K562 (cell line): ENCODE measurements around the gene HDC. TPM values are rescaled to one million over a fixed set of nuclear protein-coding genes. Genes with fewer than 3 reads are reported as not detected.

Experiments used
- ATAC-seq: fragments of 200-7000 bp; cut with Tn5 transposase; 3 replicates; pipeline ENCODE4 v1.9.1; 2020; ENCODE audit warnings: moderate library complexity
- Bru-seq: library from RNA; stranded (reverse); fragments of 400-500 nt; gene quantifications from one replicate; lab custom pipeline; 2021; lab: Mats Ljungman, UMichigan
- BruChase-seq, 2 experiments: library from RNA; stranded (reverse); fragments of 400-500 nt; gene quantifications; one replicate each; lab custom pipeline; 2021; lab: Mats Ljungman, UMichigan
- BruUV-seq: library from RNA; stranded (reverse); fragments of 400-500 nt; replicated peaks from 2 replicates; lab custom pipeline; 2021; lab: Mats Ljungman, UMichigan
- CTCF ChIA-PET: fragments of 300-600 bp; formaldehyde crosslinking; extraction: SDS; loops from one replicate; lab custom pipeline; 2021; ENCODE audit warnings: low intra/inter-chr PET ratio; lab: Yijun Ruan, JAX
- POLR2A ChIA-PET: fragments of 300-600, 350-650 bp; sonication (Branson Sonifier 250); formaldehyde crosslinking; extraction: SDS; loops from one replicate; lab custom pipeline; 2021; ENCODE audit warnings: antibody characterized with exemption, inconsistent platforms; lab: Yijun Ruan, JAX
- DNase-seq, 4 experiments: peaks; one replicate each; pipeline versions ENCODE4 v3.0.0 to v3.0.0-alpha.2; 2011 to 2018; ENCODE audit warnings: low spot score in 3 of 4, mixed read lengths in 3 of 4; ENCODE audit errors: extremely low read depth in 1 of 4
- FAIRE-seq: peaks from 2 replicates; lab custom pipeline; 2011; peaks lifted over from hg19 to GRCh38; lab: Jason Lieb, UNC
- H2AFZ ChIP-seq: 2 replicates; pipeline ENCODE4 v1.6.0; 2011; ENCODE audit warnings: low read depth, low read length, control low read depth, inconsistent platforms
- H3K27ac ChIP-seq: fragments of 200-600 bp; 3 replicates; pipeline ENCODE4 v1.8.0; 2011; ENCODE audit warnings: low read depth, mild to moderate bottlenecking, control low read depth, inconsistent platforms, low read length, moderate library complexity, mixed read lengths; ENCODE audit errors: extremely low read depth
- H3K27me3 ChIP-seq, 2 experiments: fragments of 300-600 bp in 1 of 2; 2 replicates in 1 of 2; 3 replicates in 1 of 2; pipeline versions ENCODE4 v1.6.0 to v1.8.0; 2011; ENCODE audit warnings: inconsistent platforms in 2 of 2, low read length in 2 of 2, mild to moderate bottlenecking in 1 of 2, mixed read lengths in 1 of 2, moderate library complexity in 1 of 2; ENCODE audit not compliant: control insufficient read depth in 2 of 2, insufficient read depth in 2 of 2
- H3K36me3 ChIP-seq: fragments of 300-600 bp; 3 replicates; pipeline ENCODE4 v1.8.0; 2011; ENCODE audit warnings: mild to moderate bottlenecking, low read length, inconsistent platforms; ENCODE audit not compliant: control insufficient read depth, insufficient read depth
- H3K4me1 ChIP-seq, 2 experiments: fragments of 200-600 bp in 1 of 2; replicated peaks in 1 of 2; 2 replicates in 1 of 2; 3 replicates in 1 of 2; pipeline versions ENCODE4 v1.5.1 to v1.8.0; 2011; ENCODE audit warnings: inconsistent platforms in 2 of 2, low read length in 2 of 2, mild to moderate bottlenecking in 1 of 2, mixed read lengths in 1 of 2, moderate library complexity in 1 of 2; ENCODE audit not compliant: control insufficient read depth in 2 of 2, insufficient read depth in 2 of 2
- H3K4me2 ChIP-seq: 2 replicates; pipeline ENCODE4 v1.6.1; 2011; ENCODE audit warnings: low read length, control low read depth, inconsistent platforms, mixed read lengths; ENCODE audit not compliant: insufficient read depth
- H3K4me3 ChIP-seq: fragments of 200-600 bp; sonication (generic), shearing (Covaris generic); 2 replicates; pipeline ENCODE4 v1.5.1; 2016; ENCODE audit warnings: control low read depth, inconsistent platforms
- H3K79me2 ChIP-seq: fragments of 200-600 bp; 3 replicates; pipeline ENCODE4 v1.8.0; 2011; ENCODE audit warnings: low read length, inconsistent platforms; ENCODE audit not compliant: control insufficient read depth, insufficient read depth
- H3K9ac ChIP-seq, 2 experiments: 2 replicates each; pipeline versions ENCODE4 v1.6.0 to v1.6.1; 2011; ENCODE audit warnings: low read depth in 2 of 2, low read length in 2 of 2, control low read depth in 1 of 2, inconsistent platforms in 1 of 2, mild to moderate bottlenecking in 1 of 2, mixed read lengths in 1 of 2; ENCODE audit not compliant: insufficient read depth in 1 of 2
- H3K9me1 ChIP-seq: one replicate; pipeline ENCODE4 v1.6.0; 2011; ENCODE audit warnings: inconsistent platforms, mild to moderate bottlenecking, low read length, moderate library complexity; ENCODE audit not compliant: control insufficient read depth, insufficient read depth
- H3K9me3 ChIP-seq: replicated peaks from 2 replicates; pipeline ENCODE4 v1.5.1; 2011; ENCODE audit warnings: low read depth, low read length, inconsistent platforms; ENCODE audit not compliant: control insufficient read depth, insufficient read depth
- H4K20me1 ChIP-seq: replicated peaks from 2 replicates; pipeline ENCODE4 v1.6.1; 2011; ENCODE audit warnings: low read length, inconsistent platforms, mixed read lengths; ENCODE audit not compliant: control insufficient read depth, insufficient read depth
- BCL6 ChIP-seq: fragments of 250-450 bp; sonication (Bioruptor Pico); IDR thresholded peaks from 2 replicates; pipeline ENCODE4 v1.4.0; 2020
- CCAR2 ChIP-seq: fragments of 200-400 bp; formaldehyde crosslinking; IDR thresholded peaks from 2 replicates; pipeline ENCODE4 v1.6.1; 2017; ENCODE audit warnings: mild to moderate bottlenecking, low read depth, low read length
- EZH2 ChIP-seq: IDR thresholded peaks from 2 replicates; pipeline ENCODE4 v1.6.1; 2012; ENCODE audit warnings: low read depth, mild to moderate bottlenecking, inconsistent platforms, low read length, borderline replicate concordance
- FOXJ2 ChIP-seq: fragments of 200-800 bp; sonication (Bioruptor generic); IDR thresholded peaks from 2 replicates; pipeline ENCODE4 v1.6.1; 2016; ENCODE audit warnings: missing genetic modification characterization, missing compliant biosample characterization
- GABPB1 ChIP-seq: sonication (generic); formaldehyde crosslinking; IDR thresholded peaks from 2 replicates; pipeline ENCODE4 v1.8.0; 2022; ENCODE audit warnings: mild to moderate bottlenecking, missing genetic modification reagents
- GTF2E2 ChIP-seq: fragments of 200-800 bp; sonication (Bioruptor generic); IDR thresholded peaks from 2 replicates; pipeline ENCODE4 v1.6.1; 2016; ENCODE audit warnings: missing genetic modification characterization, missing compliant biosample characterization
- KAT2B ChIP-seq: IDR thresholded peaks from one replicate; pipeline ENCODE4 v1.6.1; 2012; ENCODE audit warnings: low read depth, mild to moderate bottlenecking, control low read depth, inconsistent platforms, low read length, moderate library complexity
- MTA2 ChIP-seq: fragments of 450-650 bp; IDR thresholded peaks from 2 replicates; pipeline ENCODE4 v1.6.1; 2016; ENCODE audit warnings: low read depth
- NCOR1 ChIP-seq: fragments of 450-650 bp; IDR thresholded peaks from 2 replicates; pipeline ENCODE4 v1.6.1; 2016; ENCODE audit warnings: mild to moderate bottlenecking, moderate library complexity
- POLR2B ChIP-seq: fragments of 450-650 bp; IDR thresholded peaks from 2 replicates; pipeline ENCODE4 v1.6.1; 2018; ENCODE audit warnings: low read depth; ENCODE audit not compliant: partially characterized antibody
- RBM14 ChIP-seq: fragments of 200-400 bp; formaldehyde crosslinking; IDR thresholded peaks from 2 replicates; pipeline ENCODE4 v1.6.1; 2018; ENCODE audit warnings: low read depth, mild to moderate bottlenecking, low read length, moderate library complexity, borderline replicate concordance; ENCODE audit not compliant: insufficient read depth
- RBM25 ChIP-seq: fragments of 200-400 bp; formaldehyde crosslinking; IDR thresholded peaks from 2 replicates; pipeline ENCODE4 v1.6.1; 2018; ENCODE audit warnings: low read length, low read depth, moderate library complexity; ENCODE audit not compliant: severe bottlenecking
- SMARCA5 ChIP-seq: fragments of 450-650 bp; IDR thresholded peaks from 2 replicates; pipeline ENCODE4 v1.6.1; 2016
- TARDBP ChIP-seq: fragments of 450-650 bp; IDR thresholded peaks from 2 replicates; pipeline ENCODE4 v1.6.1; 2016
- ZNF140 ChIP-seq: fragments of 250-450 bp; sonication (Bioruptor Pico); IDR thresholded peaks from 2 replicates; pipeline ENCODE4 v1.8.0; 2021; ENCODE audit warnings: moderate library complexity, mild to moderate bottlenecking, inconsistent platforms
- ZNF165 ChIP-seq: fragments of 250-450 bp; sonication (Bioruptor Pico); IDR thresholded peaks from 2 replicates; pipeline ENCODE4 v1.4.0; 2020; ENCODE audit warnings: borderline replicate concordance
- ZNF609 ChIP-seq: sonication (generic); formaldehyde crosslinking; IDR thresholded peaks from 2 replicates; pipeline ENCODE4 v1.8.1; 2023; ENCODE audit warnings: missing genetic modification reagents, mild to moderate bottlenecking, borderline replicate concordance
- WGBS: fragments of 100-300 bp; shearing (Covaris generic); methylation state at CpG from one replicate; pipeline ENCODE4 v1.1.6; 2016; ENCODE audit warnings: low coverage, mixed read lengths; ENCODE audit not compliant: insufficient coverage; ENCODE audit errors: missing lambda C conversion rate; 5-methylcytosine and 5-hydroxymethylcytosine counted together
- in situ Hi-C: fragments of 300-500 bp; cut with MboI; formaldehyde crosslinking; loops from 4 replicates; pipeline ENCODE4 v1.15.0; 2018; ENCODE audit warnings: inconsistent platforms, mixed read lengths
- intact Hi-C: fragments of 100-400 bp; cut with micrococcal nuclease; formaldehyde crosslinking; loops from 2 replicates; pipeline ENCODE4 v1.14.2; 2022
- long read RNA-seq, 3 experiments: library from polyadenylated mRNA in 2 of 3; library from RNA in 1 of 3; unstranded in 2 of 3; stranded (forward) in 1 of 3; transcript quantifications; one replicate each; pipeline ENCODE4 v2.0.0, GENCODE V29; 2019 to 2022
- polyA minus RNA-seq, 3 experiments: library from RNA; depleted of rRNA, polyadenylated mRNA; stranded (reverse); fragments of >200 nt; gene quantifications; 2 replicates each; pipeline ENCODE4 v1.2.3, GENCODE V29; 2011
- polyA plus RNA-seq, 8 experiments: library from polyadenylated mRNA; depleted of rRNA in 4 of 8; stranded (reverse) in 5 of 8; unstranded in 3 of 8; fragments of >200 nt; fragmentation: Nextera tagmentation in 2 of 8; fragmentation: Illumina TruSeq in 1 of 8; extraction: Ambion mirVana in 2 of 8; extraction: Trizol in 1 of 8; gene quantifications; 2 replicates each; pipeline versions ENCODE4 v1.2.1 to v1.2.3, GENCODE V29; 2011 to 2014; ENCODE audit warnings: inconsistent platforms in 1 of 8, missing spikeins in 1 of 8
- total RNA-seq, 7 experiments: library from RNA; depleted of rRNA in 6 of 7; stranded (reverse); fragments of >200 nt in 6 of 7; fragmentation: Illumina TruSeq in 2 of 7; extraction: Trizol in 2 of 7; gene quantifications; 2 replicates each; pipeline versions ENCODE4 v1.2.1 to v1.2.3, GENCODE V29; 2011 to 2021; ENCODE audit warnings: low replicate concordance in 1 of 7

Gene HDC
- 0.65 TPM in 1 of 2 replicates, not detected in the other for total RNA-seq (2011; cell fraction: chromatin; rRNA removed; ENCODE audit: low replicate concordance)
- total RNA-seq (2011; cell fraction: nucleolus; rRNA removed): 0.13 TPM in 1 of 2 replicates, not detected in the other
- 0.31 and 0.37 TPM in 2 replicates for total RNA-seq (2011; cell fraction: nucleoplasm; rRNA removed)
- total RNA-seq (2014; rRNA removed): 0.37 and 2.0 TPM in 2 replicates
- 0.33 and 0.70 TPM in 2 replicates for total RNA-seq (2014; rRNA removed; fragmentation: Illumina TruSeq; extraction: Trizol)
- 4.3 and 5.3 TPM in 2 replicates for total RNA-seq (2015; rRNA removed; fragmentation: Illumina TruSeq; extraction: Trizol)
- 0.71 and 1.1 TPM in 2 replicates for total RNA-seq (2021)
- 0.20 and 0.26 TPM in 2 replicates for polyA plus RNA-seq (2011; rRNA removed)
- 0.31 TPM in 1 of 2 replicates, not detected in the other for polyA plus RNA-seq (2011; cell fraction: cytosol; rRNA removed)
- 0.91 and 1.6 TPM in 2 replicates for polyA plus RNA-seq (2011; cell fraction: nucleus; rRNA removed)
- 4.9 and 5.5 TPM in 2 replicates for polyA plus RNA-seq (2012)
- polyA plus RNA-seq (2014; fragmentation: Illumina TruSeq; extraction: Trizol): 1.1 and 1.4 TPM in 2 replicates
- under 1 TPM; 0.69 to 0.99 TPM for polyA plus RNA-seq (2014; fragmentation: Nextera tagmentation; extraction: Ambion mirVana)
- 1.5 and 2.5 TPM in 2 replicates for polyA plus RNA-seq (2014; rRNA removed)
- 0.21 TPM in 1 of 2 replicates, not detected in the other for polyA minus RNA-seq (2011; rRNA and poly(A)+ RNA removed)
- polyA minus RNA-seq (2011; cell fraction: cytosol; rRNA and poly(A)+ RNA removed): not detected in 2 replicates
- 0.11 and 0.13 TPM in 2 replicates for polyA minus RNA-seq (2011; cell fraction: nucleus; rRNA and poly(A)+ RNA removed)
- Bru-seq, nascent RNA: percentile 12 among the genes with signal in this experiment
- BruChase-seq, experiment 1, labeled RNA remaining after a 2-hour chase: percentile 18 among the genes with signal in this experiment
- percentile 25 among the genes with signal in this experiment for BruChase-seq, experiment 2, labeled RNA remaining after a 6-hour chase
- long read RNA-seq, experiment 1: 0 reads
- long read RNA-seq, experiment 2: 0 reads
- long read RNA-seq, experiment 3: 0 reads

DNA sequence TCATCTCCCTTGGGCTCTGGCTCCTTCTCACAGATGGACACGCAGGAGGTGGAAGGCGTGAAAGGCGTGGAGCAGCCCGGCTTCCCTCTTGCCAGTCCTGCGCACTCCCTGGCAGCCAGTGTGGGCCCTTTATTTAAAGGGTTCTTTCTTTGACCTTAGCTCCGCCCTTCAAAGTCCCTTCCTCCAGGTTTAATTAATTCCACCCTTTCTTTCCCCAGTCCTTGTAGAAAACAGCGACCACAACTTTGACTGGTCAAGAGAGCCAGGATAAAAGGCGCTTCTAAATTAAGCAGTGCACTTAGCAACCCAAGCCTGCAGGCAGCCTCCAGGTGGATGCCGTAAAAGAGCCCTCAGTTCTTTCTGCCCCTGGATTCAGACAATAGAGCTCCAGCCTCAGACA, at the start of gene HDC:
Gene HDC, minus strand, starts transcription at position 107 of the 400 bp plus-strand sequence. Its CDS starts 103 bp downstream, at position 4.
- CTCF ChIA-PET: no interaction called here
- Histone ChIP-seq H3K4me3 (no peak within 1 kb of the TSS), H3K9me3 (no peaks in the 10 kb centered on the region), H3K27ac (no peak within 1 kb of the TSS), H3K27me3 (no peaks in the 10 kb centered on the region), H3K9me1 (no peaks in the 10 kb centered on the region), H3K79me2 (no peaks in the 10 kb centered on the region), H2AFZ (peak within 1 kb of the TSS; percentile 23; the same call in 1 of the 2 replicates), H3K4me2 (no peak within 1 kb of the TSS), H3K36me3 (no peaks in the 10 kb centered on the region), H3K4me1 (peaks cover 20 to 31% of the 10 kb centered on the region in 2 experiments), H4K20me1 (no peaks in the 10 kb centered on the region), H3K9ac (peak within 1 kb of the TSS in 1 of 2 experiments; percentile 52; a peak in 1 of 4 replicates)
- WGBS: 75% methylated on average over 9 of the region's 9 CpGs
- BruUV-seq: no TSS peak
- intact Hi-C loops: no loop called here
- TF ChIP-seq RBM14: no peak
- TF ChIP-seq ZNF165 (CRISPR knock-in tag): no peak
- no peak for TF ChIP-seq TARDBP
- TF ChIP-seq POLR2B: no peak
- TF ChIP-seq GTF2E2 (tag): no peak
- TF ChIP-seq BCL6 (CRISPR knock-in tag): no peak
- no peak for TF ChIP-seq RBM25
- TF ChIP-seq ZNF140: no peak
- TF ChIP-seq NCOR1: no peak
- no peak for TF ChIP-seq GABPB1
- TF ChIP-seq FOXJ2: no peak
- no peak for TF ChIP-seq SMARCA5
- TF ChIP-seq MTA2: no peak
- TF ChIP-seq KAT2B: no peak
- TF ChIP-seq EZH2: no peak
- no peak for TF ChIP-seq CCAR2
- no peak for TF ChIP-seq ZNF609 (CRISPR knock-in tag)
- in situ Hi-C loops: no loop called here
- ATAC-seq (no peak), DNase-seq (no peak), FAIRE-seq (no peak)
- POLR2A ChIA-PET: no interaction called here
